Measurements from ENCODE around the gene FAM162B. TPM values are rescaled to one million over a fixed set of nuclear protein-coding genes. Genes with fewer than 3 reads are reported as not detected.
"Not testable (repeated sequence)": the region's sequence is repeated elsewhere in the genome, so short reads cannot be mapped to it uniquely, and the experiment has no call there.

FAM162B gene
- 1.5 and 3.7 TPM in 2 replicates for total RNA-seq

DNA sequence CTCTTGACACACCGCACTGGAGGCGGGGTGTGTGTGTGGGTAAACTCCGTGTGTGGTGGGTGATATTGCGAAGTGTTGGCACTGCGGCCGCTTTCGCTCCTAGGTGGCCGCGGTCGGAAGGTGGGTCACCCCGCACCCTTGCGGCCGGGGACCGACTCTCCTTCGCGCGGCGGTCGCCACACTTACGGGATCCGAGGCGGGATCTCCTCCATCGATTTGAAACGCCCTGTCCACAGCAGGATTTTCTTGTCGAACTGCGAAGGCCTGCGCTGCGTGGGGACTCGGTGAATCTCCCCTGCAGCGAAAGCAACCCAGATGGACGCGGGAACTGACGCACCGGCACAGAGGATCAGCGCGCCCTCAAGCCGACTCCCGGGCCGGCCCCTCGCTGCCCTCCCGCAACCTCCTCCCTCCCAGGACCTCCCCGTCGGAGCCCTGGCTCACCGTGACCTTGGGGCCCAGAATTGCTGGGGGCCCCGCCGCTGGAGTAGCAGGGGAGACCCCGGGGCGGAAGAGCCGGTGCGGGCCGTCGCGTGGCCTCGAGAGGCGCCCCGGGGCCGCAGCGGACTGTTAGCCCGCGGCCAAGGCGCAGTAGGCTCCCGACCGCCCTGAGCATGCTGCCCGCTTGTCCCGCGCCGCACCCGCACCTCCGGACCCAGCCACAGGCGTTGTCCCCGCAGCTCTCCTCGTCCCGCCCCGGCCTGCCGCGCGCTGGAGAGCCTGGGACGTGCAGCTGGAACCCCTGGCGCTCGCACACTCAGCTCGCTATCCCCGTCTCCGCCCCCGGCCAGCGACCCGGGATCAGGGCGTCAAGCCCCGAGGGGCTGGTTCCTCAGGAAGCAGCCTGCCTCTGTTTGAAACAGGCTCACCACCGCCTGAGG, at the start of gene FAM162B:
TSS of gene FAM162B (minus strand) at position 759 of the 881 bp plus-strand sequence. CDS start at position 616, 143 bp downstream.
- DNase-seq (ENCODE audit: extremely low read depth, low read depth, low spot score), result no peak

DNA sequence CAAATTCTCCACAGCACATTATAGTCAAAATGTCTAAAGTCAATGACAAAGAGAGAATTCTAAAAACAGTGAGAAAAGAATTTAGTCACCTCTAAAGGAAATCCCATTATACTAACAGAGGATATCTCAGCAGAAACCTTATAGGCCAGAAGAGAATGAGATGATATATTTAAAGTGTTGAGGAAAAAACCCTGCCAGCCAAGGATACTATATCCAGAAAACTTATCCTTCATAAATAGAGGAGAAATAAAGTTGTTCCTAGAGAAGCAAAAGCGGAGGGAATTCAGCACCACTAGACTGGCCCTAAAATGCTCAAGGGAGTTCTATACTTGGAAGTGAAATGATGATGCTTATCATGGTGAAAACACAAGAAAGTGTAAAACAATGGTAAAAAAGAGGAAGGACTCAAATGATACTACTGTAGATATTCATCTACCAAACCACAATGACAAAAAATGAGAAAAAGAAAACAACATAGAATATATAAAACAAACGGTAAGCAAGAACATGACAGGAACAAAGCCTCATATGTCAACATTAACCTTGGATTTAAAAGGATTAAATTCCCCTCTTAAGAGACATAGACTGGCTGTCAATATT, 46.6 kb upstream of the FAM162B start:
- no peak for DNase-seq (ENCODE audit: extremely low read depth, low read depth, low spot score)

DNA sequence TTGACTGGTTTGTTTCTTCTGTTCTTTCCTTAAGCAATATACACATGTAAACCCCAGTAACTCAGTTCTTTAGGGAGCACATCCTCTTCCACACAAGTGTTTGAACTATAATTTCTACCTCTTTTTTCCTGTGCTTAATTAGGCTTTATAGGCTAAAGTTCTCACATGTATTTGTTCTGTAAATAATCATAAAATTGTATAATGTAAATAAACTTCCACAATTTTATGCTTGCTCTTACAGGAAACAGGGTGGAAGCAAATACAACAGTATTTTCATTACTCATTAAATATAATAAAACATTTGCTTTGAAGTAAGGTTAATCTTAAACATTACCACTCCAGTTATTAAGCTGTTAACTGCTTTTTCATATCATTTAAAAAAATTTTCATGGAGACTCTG, 36.5 kb upstream of the FAM162B start:
- DNase-seq (ENCODE audit: extremely low read depth, low read depth, low spot score), result no peak

DNA sequence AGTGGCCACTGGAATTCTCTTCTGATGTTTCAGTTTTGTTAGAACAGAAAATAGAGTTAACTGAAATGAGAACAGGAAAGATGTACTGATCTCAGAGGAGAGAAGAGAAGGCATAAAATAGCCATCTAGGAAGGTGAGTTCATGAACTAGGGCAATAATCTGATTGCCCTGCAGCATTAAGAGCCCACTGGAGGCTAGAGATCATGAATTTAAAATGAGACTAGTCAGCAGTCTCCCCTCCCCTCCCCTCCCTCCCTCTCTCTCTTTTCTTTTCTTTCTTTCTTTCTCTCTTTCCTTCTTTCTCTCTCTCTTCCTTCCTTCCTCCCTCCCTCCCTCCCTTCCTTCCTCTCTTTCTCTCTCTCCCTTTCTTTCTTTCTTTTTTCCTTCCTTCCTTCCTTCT, 34.4 kb upstream of the FAM162B start:
- no peak for DNase-seq (ENCODE audit: extremely low read depth, low read depth, low spot score)

DNA sequence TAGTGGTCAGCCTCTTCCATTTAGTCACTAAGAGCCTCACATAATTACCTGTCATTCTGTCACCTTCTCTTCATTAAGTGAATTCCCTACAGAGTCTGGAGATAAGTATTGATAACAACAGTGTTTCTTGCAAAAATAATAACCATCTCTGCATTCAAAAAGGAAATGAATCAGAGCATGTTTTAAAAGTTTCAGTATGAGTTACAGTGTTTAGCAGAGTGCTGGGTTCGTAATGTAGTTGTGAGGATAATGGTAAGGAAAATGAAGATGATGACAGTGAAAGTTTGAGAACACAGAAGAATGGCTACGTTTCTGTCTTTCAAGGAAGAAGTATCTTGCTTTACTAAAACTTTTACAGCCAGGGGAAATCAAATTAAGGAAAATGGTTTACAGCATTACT, 32.1 kb upstream of the FAM162B start:
- DNase-seq (ENCODE audit: extremely low read depth, low read depth, low spot score), result no peak

DNA sequence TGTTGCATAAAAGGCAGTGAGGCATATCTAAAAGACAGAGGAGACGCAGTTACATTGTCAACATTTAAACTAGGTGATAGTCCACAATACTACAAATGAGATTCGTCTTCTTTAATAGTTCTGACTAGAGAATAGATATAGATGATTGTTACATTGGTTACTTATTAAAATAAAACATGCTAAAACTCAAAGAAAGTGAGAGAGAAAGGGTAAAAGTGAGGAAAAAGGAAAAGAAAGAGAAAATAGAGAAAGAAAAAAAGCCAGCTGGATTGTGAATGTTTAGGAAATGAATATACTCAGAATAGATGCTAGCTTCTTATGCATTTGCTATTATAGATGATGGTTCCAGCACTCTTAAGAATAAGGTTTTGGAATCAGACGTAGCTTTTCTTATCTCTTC, 27.7 kb upstream of the FAM162B start:
- no peak for DNase-seq (ENCODE audit: extremely low read depth, low read depth, low spot score)

DNA sequence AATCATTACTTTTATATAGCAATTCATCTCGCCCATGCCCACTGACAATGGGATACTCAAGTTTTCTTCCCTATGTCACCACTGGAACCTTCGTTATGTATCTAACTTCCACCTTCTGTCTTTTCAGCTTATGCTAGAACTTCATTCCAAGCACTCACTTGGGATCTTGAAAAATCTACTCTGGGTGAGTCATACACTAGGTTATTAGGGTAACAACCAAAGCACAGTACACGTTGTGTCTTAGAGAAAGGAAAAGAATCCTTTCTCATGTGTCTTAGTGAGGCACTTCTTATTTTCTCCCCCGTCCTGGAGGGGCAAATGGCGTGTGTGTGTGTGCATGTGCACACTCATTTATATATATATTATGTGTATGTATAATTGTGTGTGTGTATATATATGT, 18.3 kb upstream of the FAM162B start:
- no peak for DNase-seq (ENCODE audit: extremely low read depth, low read depth, low spot score)

DNA sequence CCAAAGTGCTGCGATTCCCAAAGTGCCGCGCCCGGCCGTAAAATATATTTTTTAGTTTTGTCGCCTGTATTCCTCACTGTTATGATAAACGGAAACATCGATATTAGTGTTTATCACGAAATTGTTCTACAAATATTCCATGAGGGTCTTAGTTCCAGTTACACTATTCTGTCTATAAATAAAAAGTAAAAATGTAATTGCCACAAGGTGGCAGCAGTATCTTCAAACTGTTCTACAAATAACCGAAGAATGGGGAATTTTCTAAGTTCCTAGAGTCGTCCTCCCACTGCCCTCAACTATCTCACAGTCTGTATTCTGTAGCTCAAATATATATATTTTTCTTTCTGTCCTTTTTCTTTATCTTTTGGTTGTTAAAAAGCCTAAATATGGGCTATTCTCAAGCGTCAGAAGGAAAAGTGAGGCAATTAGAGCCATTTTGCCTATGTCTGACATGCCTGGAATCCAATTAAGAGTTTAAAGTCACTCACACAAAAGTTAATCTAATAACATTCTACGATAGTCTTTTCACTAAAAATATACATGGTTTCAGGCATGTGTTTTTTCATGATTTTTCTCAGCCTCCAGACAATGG, 14.2 kb upstream of the FAM162B start:
- peak; percentile 22 for DNase-seq (ENCODE audit: extremely low read depth, low read depth, low spot score)

DNA sequence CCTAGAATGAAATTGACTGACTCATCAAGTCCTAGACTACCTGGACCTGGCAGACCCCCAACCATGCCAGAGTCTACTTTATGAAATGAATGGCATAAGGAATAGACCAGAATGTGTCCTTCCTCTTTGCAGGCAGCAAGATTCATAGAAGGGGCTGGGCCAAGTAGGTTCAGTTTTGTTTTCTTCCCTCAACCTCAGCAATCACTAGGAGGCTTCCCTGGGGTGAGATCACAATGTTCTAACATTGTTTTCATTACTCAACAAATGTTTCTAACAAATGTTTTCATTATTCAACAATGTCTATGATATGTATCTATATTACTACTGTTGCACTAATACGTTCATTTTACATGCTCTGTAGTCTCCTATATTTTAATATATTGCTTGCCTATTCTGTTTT, 8.4 kb upstream of the FAM162B start:
- no peak for DNase-seq (ENCODE audit: extremely low read depth, low read depth, low spot score)

DNA sequence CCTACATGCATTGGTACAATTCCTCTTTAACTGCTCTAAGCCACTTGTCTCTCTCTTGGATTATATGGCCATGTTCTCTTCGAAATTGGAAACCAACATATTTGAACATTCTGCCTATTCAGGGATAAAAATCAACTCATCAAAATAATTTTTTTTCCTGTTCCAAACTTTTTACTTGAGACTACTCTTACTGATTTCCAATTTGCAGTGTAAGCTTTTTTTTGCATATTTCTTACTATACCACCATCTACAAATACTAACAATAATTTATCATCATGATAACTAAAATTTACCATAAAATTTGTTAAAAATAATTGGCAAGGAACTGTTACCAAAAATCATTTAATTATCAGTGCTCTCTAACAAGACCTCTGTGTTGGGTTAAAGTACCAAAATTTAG, 6.9 kb upstream of the FAM162B start:
- no peak for DNase-seq (ENCODE audit: extremely low read depth, low read depth, low spot score)

DNA sequence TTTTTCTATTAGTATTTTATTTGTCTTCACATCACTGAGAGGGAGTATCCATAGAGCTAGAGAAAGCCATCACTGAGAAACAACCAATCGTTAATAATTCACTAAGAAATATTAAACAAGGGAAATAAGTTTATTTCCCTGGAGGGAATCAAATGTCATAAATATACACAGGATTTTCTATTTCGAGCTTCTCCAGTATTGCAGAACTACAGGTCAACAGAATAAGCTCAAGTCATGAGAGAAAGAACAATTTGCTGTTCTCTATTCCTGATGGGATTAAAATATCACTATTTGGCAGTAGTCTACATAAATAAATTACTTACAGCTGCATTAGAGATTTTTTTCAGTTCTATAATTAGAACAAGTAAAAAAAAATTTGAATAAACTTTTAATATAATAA, 2.2 kb upstream of the FAM162B start:
- DNase-seq (ENCODE audit: extremely low read depth, low read depth, low spot score), result no peak

DNA sequence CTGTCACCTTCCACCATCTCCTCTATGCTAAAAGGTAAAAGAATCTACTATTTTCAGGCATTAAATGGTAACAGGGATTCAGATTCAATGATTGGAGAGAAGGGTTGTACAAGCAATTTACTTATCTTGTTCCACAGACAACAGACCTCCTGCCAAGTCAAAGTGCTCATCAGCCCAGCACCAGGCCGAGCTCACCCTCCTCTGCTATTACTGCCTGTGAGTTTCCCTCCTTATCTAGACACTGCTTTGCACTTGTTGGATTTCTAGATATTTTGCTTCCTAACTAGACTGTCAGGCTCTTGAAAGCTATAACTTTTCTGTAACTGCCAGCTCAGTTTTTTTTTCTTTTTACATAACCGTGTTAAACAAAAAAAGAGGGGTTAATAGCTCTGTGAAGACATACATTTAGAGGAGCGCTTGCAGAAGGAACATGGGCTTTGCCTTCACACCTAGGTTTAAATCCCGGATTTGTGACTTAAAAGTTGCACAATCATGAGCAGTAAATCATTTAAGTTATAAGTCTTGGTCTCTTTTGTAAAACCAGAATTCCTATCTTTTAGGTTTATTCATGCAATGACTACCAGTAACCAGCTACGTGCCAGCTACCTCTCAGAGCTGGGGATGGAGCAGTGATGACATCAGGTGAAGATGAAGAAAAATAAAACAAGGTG, 1.1 kb upstream of the FAM162B start:
- no peak for DNase-seq (ENCODE audit: extremely low read depth, low read depth, low spot score)

DNA sequence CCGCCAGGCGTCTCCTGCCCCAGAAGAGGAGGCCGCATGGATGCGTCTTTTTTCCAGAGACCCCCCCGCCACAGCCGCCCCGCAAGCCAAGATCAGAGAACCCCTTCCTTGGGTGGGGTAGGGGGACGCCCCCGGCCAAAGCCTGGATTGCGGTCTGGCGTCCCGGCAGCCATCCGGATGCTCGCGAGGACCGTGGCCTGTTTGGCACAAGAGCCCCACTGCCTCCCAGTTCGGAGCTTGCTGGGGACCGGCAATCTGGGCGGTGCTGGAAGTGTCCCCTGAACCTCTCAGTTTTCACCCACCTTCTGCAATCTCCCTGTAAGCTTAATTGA, 924 bp downstream of the FAM162B start:
- DNase-seq (ENCODE audit: extremely low read depth, low read depth, low spot score), result no peak

DNA sequence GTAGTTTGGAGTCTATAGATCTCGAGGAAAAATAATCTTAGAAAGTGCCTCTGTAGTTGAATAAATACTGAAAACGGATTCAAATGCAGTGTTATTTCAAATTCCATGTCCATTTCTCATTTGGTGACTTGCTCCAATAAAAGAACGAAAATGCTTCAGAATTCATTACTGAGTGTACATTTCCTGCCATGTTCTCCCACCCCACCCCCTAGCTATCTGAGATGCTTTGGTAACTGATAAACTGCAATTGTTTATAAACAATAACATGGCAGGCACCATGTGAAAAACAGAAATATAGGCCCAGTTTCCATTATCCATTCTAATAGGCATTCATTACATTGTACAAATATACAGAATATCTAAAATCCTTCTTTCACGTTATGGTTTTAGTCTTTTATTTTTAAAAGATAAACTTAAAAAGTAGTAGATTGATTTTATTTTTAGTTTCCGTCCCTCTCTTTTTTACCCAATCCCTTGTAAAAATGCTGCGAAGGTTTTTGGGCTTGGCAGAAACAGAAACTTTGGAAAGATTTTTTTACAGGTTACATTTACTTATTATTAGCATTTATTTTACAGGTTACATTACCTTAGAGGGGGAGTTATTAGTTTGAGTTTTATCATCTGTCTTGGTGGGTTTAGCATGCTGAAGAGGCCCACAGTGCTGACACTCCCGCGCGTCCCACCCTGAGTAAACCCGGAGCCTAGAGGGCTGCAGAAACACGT, 1.5 kb downstream of the FAM162B start:
- DNase-seq (ENCODE audit: extremely low read depth, low read depth, low spot score), result no peak

DNA sequence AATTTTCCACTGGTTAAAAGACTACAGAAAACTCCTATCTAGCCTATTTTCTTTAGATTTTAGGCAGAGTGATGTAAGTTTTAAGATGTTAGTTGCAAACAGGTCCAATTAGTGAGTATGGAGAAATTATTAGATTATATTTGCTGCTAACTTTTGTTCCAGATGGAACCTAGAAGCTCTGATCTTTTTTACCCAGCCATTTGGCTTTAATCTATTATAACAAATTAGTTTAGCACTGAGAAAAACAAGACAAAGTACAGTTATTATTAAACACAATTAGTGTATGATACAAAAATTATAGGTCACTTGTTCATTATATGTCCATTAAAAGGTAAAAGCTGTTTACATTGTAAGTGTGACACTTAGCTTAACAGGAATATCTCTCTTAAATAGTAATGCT, 2.5 kb downstream of the FAM162B start:
- DNase-seq (ENCODE audit: extremely low read depth, low read depth, low spot score), result no peak

DNA sequence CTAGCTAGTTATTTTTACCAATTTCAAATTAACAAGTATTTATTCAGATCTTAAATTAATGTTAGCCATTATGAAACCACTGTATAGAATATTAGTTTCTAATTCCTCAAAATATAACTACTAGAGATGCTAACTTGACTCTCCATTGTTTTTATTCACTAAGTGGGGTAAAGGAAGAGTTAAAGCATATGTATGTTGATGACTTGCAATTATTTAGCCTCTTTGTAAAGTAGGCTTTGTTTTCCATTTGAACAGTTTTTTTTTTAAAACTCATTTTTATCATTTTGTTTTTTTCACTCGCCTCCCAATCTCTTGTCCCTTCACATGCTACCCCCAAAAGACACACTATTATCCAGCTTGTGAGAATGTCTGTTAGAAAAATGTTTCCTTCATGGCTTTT, 3.3 kb downstream of the FAM162B start:
- DNase-seq (ENCODE audit: extremely low read depth, low read depth, low spot score), result no peak

DNA sequence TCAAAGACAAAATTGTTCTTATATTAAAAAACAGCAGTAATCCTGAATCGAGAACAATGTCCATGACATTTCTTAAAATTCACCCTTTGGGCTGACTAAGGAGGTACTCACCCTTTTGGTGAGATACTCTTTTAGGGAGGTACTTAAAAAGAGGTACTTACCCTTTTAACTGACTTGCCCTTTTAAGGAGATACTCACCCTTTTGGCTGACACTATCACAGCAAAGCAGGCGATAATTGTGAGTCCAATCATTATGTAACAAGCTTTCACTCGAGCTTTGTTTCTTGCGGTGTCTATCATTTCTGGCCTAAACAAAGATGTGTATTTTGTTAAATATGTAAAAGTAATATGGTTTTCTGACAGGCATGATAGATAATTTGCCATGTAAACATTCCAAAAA, 3.7 kb downstream of the FAM162B start:
- DNase-seq (ENCODE audit: extremely low read depth, low read depth, low spot score), result no peak

DNA sequence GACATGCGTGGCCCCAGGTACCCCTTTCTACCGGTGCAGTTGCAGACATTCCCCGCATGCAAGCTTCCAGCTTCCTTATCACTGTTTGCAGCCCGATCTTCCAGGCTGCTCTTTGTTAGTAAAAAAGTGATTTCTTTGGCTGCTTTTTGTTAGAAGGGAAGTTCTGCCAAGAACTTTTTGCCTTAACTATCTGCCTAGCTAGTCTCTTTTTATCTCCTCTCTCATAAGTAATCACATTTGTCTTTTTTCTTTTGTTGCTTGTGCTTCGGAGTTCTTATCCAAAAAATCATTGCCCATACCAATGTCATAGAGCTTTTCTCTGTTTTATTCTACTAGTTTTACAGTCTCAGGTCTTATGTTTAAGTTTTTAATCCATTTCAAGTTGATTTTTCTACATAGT, 20.3 kb downstream of the FAM162B start:
- no peak for DNase-seq (ENCODE audit: extremely low read depth, low read depth, low spot score)

DNA sequence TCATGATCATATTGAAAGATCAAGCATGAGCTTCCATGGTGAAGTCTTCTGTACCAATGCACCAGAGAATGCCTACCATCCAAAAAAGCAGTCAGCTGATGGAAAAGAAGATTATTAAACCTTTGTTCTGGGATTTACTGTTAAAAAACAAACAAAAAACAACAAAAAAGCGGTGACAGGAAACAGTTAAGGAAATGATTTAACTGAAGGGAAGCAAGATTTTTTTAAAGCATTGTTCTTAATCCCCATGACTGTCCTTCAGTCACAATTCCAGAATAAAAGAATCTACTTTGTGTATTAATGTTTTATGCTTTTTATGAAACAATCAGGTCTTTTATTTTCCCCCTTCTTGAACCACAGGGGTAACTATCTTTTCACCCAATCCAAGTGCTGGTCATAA, 23.9 kb downstream of the FAM162B start:
- DNase-seq (ENCODE audit: extremely low read depth, low read depth, low spot score), result peak; percentile 25

DNA sequence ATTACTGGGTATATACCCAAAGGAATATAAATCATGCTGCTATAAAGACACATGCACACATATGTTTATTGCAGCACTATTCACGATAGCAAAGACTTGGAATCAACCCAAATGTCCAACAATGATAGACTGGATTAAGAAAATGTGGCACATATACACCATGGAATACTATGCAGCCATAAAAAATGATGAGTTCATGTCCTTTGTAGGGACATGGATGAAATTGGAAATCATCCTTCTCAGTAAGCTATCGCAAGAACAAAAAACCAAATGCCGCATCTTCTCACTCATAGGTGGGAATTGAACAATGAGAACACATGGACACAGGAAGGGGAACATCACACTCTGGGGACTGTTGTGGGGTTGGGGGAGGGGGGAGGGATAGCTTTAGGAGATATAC, 25.0 kb downstream of the FAM162B start:
- DNase-seq (ENCODE audit: extremely low read depth, low read depth, low spot score), result not testable (repeated sequence)

DNA sequence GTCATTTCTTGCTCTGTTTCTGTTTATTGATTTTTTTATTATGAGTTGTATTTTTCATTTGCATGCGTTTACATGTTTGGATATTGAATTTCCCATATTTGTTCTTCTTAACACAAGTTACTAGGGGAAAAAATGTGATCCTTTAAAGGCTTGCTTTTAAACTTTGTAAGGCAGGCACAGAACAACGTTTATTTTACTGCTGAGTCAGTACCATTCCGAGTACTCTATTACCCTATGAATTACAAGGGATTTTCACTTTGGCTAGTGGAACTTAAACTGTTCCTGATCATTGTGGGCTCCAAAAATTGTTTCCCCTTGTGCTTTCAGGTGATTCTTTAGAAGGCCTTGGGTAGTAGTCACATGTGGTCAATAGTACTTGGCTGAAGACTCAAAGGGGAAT, 28.5 kb downstream of the FAM162B start:
- no peak for DNase-seq (ENCODE audit: extremely low read depth, low read depth, low spot score)

All from glomerular endothelial cell (primary cell).